Measurements from ENCODE around the gene ACTL6B.

ACTL6B gene

GRCh38 chr7:100626530-100627237 lies 29.6 kb downstream of the ACTL6B start:
- TF ChIP-seq L3MBTL2 (conservative IDR thresholded peaks at IDR 0.05), result peak; percentile 52
- TF ChIP-seq FOXA1 (IDR thresholded peaks at IDR 0.05), result no peak
- no peak for TF ChIP-seq SP1 (IDR thresholded peaks at IDR 0.05)
- peak; percentile 97 for DNase-seq (ENCODE audit: extremely low spot score)
- POLR2A ChIA-PET, result interaction anchor here (0.6 to 2.3 kb wide), 7 partner anchors 9 to 123 kb away, joined by 3 to 8 read pairs (median 6); partner anchors contain the start of genes MOSPD3 and POP7
- CTCF ChIA-PET, result interaction anchor here (1.1 kb wide), 2 partner anchors 13 to 65 kb away, joined by 3 to 4 read pairs; no protein-coding TSS in a partner anchor

DNA sequence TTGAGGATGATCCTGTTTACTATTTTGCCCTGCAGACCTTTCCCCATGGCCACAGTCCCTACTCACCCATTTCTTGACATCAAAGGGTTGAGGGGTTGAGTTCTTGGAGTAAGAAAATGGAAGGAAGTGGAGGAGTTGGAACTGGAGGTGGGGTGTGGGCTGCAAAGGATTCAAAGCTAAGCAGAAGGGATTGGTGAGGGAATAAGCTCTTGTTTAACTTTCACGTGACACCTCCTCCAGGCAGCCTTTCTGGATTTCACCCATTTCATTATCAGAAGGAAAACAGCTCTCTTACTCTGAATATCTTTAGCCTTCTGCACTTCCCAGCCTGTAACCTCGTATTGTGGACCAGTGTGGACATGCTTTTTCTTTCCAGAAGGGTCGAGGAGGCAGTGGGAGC lies 30.2 kb downstream of the ACTL6B start:
- ChIA-PET POLR2A (interaction anchor here (0.6 to 2.3 kb wide), 7 partner anchors 9 to 122 kb away, joined by 3 to 8 read pairs (median 6); partner anchors contain the start of genes MOSPD3 and POP7), CTCF (interaction anchor here (1.1 kb wide), 2 partner anchors 13 to 66 kb away, joined by 3 to 4 read pairs; no protein-coding TSS in a partner anchor)
- DNase-seq (ENCODE audit: extremely low spot score), result no peak
- TF ChIP-seq SUZ12 (IDR thresholded peaks at IDR 0.05) (no peak), L3MBTL2 (conservative IDR thresholded peaks at IDR 0.05) (no peak), ARNT (IDR thresholded peaks at IDR 0.05) (no peak), SP1 (IDR thresholded peaks at IDR 0.05) (no peak), FOXM1 (IDR thresholded peaks at IDR 0.05; ENCODE audit: borderline replicate concordance) (no peak), NFRKB (IDR thresholded peaks at IDR 0.05) (no peak), CTBP1 (IDR thresholded peaks at IDR 0.05; ENCODE audit: borderline replicate concordance) (no peak), LEF1 (IDR thresholded peaks at IDR 0.05; ENCODE audit: borderline replicate concordance) (no peak), HDGF (IDR thresholded peaks at IDR 0.05; ENCODE audit: borderline replicate concordance) (no peak), BHLHE40 (IDR thresholded peaks at IDR 0.05; ENCODE audit: borderline replicate concordance) (no peak), FOXK2 (IDR thresholded peaks at IDR 0.05) (no peak), ZNF384 (IDR thresholded peaks at IDR 0.05) (no peak), TARDBP (IDR thresholded peaks at IDR 0.05) (no peak), ELF4 (IDR thresholded peaks at IDR 0.05) (no peak), FOXA1 (IDR thresholded peaks at IDR 0.05) (no peak)
- TF ChIP-seq, protein P1, sequence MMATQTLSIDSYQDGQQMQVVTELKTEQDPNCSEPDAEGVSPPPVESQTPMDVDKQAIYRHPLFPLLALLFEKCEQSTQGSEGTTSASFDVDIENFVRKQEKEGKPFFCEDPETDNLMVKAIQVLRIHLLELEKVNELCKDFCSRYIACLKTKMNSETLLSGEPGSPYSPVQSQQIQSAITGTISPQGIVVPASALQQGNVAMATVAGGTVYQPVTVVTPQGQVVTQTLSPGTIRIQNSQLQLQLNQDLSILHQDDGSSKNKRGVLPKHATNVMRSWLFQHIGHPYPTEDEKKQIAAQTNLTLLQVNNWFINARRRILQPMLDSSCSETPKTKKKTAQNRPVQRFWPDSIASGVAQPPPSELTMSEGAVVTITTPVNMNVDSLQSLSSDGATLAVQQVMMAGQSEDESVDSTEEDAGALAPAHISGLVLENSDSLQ (IDR thresholded peaks at IDR 0.05), result no peak

- CTCF ChIA-PET, result no interaction called here
- TF ChIP-seq SP1 (IDR thresholded peaks at IDR 0.05) (no peak), FOXM1 (IDR thresholded peaks at IDR 0.05; ENCODE audit: borderline replicate concordance) (no peak), HDGF (IDR thresholded peaks at IDR 0.05; ENCODE audit: borderline replicate concordance) (no peak), LEF1 (IDR thresholded peaks at IDR 0.05; ENCODE audit: borderline replicate concordance) (no peak), CTBP1 (IDR thresholded peaks at IDR 0.05; ENCODE audit: borderline replicate concordance) (no peak), ARNT (IDR thresholded peaks at IDR 0.05) (no peak), NFRKB (IDR thresholded peaks at IDR 0.05) (no peak), TARDBP (IDR thresholded peaks at IDR 0.05) (no peak), ZNF384 (IDR thresholded peaks at IDR 0.05) (no peak), L3MBTL2 (conservative IDR thresholded peaks at IDR 0.05) (no peak), FOXA1 (IDR thresholded peaks at IDR 0.05) (no peak), SUZ12 (IDR thresholded peaks at IDR 0.05) (no peak), FOXK2 (IDR thresholded peaks at IDR 0.05) (no peak)
- TF ChIP-seq, protein P1 (IDR thresholded peaks at IDR 0.05), result no peak
- no peak for DNase-seq (ENCODE audit: extremely low spot score)
- POLR2A ChIA-PET, result interaction anchor here (1.4 to 1.6 kb wide), 2 partner anchors 12 kb away, joined by 4 read pairs; partner anchors contain the start of gene MOSPD3
Measured at GRCh38 chr7:100623951-100624824, 32.1 kb downstream of the ACTL6B start.

GRCh38 chr7:100621554-100621953 lies 34.7 kb downstream of the ACTL6B start:
- DNase-seq (ENCODE audit: extremely low spot score), result no peak
- CTCF ChIA-PET, result no interaction called here
- TF ChIP-seq HDGF (IDR thresholded peaks at IDR 0.05; ENCODE audit: borderline replicate concordance) (no peak), ARNT (IDR thresholded peaks at IDR 0.05) (no peak), ZNF384 (IDR thresholded peaks at IDR 0.05) (no peak), TARDBP (IDR thresholded peaks at IDR 0.05) (no peak), FOXM1 (IDR thresholded peaks at IDR 0.05; ENCODE audit: borderline replicate concordance) (no peak), FOXA1 (IDR thresholded peaks at IDR 0.05) (no peak), FOXK2 (IDR thresholded peaks at IDR 0.05) (no peak), SUZ12 (IDR thresholded peaks at IDR 0.05) (no peak), SP1 (IDR thresholded peaks at IDR 0.05) (no peak), L3MBTL2 (conservative IDR thresholded peaks at IDR 0.05) (no peak), CTBP1 (IDR thresholded peaks at IDR 0.05; ENCODE audit: borderline replicate concordance) (no peak), ELF4 (IDR thresholded peaks at IDR 0.05) (no peak), NFRKB (IDR thresholded peaks at IDR 0.05) (no peak), BHLHE40 (IDR thresholded peaks at IDR 0.05; ENCODE audit: borderline replicate concordance) (no peak), LEF1 (IDR thresholded peaks at IDR 0.05; ENCODE audit: borderline replicate concordance) (no peak)
- TF ChIP-seq, protein P1 (IDR thresholded peaks at IDR 0.05), result no peak
- POLR2A ChIA-PET, result no interaction called here

- TF ChIP-seq SUZ12 (IDR thresholded peaks at IDR 0.05), result no peak
- POLR2A ChIA-PET, result no interaction called here
- no peak for DNase-seq (ENCODE audit: extremely low spot score)
- CTCF ChIA-PET, result interaction anchor here (0.5 to 1.1 kb wide), 3 partner anchors 9 to 61 kb away, joined by 3 to 5 read pairs (median 4); no protein-coding TSS in a partner anchor
Measured at GRCh38 chr7:100620804-100621203, 35.4 kb downstream of the ACTL6B start.

All from HEK293T (cell line).